GM23248 (cell line): ENCODE data around the gene TRPV4.

Experiments used
- EZH2 ChIP-seq: fragments of 200-600 bp; sonication (generic); IDR thresholded peaks from 2 replicates; pipeline ENCODE4 v1.6.1; 2018; ENCODE audit warnings: antibody characterized with exemption, mild to moderate bottlenecking; ENCODE audit not compliant: insufficient read depth, poor library complexity, severe bottlenecking
- EZH2phosphoT487 ChIP-seq: fragments of 200-600 bp; sonication (generic); IDR thresholded peaks from 2 replicates; pipeline ENCODE4 v1.6.1; 2018; ENCODE audit warnings: antibody characterized with exemption, moderate library complexity, mild to moderate bottlenecking, low read depth; ENCODE audit not compliant: insufficient read depth

DNA sequence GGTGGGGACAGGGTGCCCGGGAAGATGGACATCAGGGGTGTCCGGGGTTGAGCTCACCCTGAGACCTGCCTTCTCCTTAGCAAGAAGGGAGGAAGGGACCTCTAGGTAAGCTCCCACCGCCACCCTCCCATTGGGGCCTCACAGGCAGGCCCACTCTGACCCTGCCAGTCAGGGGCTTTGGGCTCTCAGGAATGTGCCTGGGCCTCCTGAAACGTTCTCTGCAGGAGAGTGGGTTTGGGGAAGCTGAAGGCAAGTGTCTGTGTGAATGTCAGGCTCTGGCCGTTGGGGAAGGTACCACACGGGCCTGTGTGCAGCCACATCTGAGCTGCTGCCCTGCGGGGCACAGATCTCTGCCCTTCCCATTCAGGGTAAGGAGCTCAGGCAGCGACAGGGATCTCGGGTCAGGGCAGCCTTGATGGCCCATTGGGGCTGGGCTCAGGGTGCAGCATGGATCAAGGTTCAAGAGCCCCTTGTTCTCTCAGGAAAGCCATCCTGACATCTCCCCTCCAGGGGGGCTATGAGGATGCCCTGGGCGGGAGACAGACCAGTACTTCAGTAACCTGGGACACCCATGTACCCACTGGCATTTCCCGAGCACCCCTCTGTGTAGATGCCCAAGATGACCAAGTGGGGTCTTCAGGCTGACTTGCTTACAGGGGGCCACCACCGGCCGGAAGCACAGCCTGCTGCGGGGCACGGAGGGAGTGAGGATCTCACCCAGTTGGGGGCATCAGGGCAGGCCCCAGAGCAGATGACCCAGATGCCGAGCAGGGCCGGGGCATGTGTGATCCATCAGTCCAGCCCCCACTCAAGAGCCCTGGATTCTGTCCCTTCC, 89.9 kb downstream of the TRPV4 start:
- TF ChIP-seq EZH2phosphoT487: no peak
- TF ChIP-seq EZH2: no peak
